OCI-LY7 (cell line): ENCODE measurements around the gene UBR2. TPM values are rescaled to one million over a fixed set of nuclear protein-coding genes. Genes with fewer than 3 reads are reported as not detected.

Experiments used
- BruUV-seq: library from RNA; stranded (reverse); fragments of 400-500 nt; replicated peaks from 2 replicates; lab custom pipeline; 2021; lab: Mats Ljungman, UMichigan
- CTCF ChIA-PET: fragments of 300-600 bp; sonication (Branson Sonifier 250); formaldehyde crosslinking; loops from one replicate; lab custom pipeline; 2022; ENCODE audit warnings: antibody characterized with exemption; ENCODE audit not compliant: unreplicated experiment; lab: Charles Lee
- POLR2A ChIA-PET: fragments of 300-600 bp; sonication (Branson Sonifier 250); formaldehyde crosslinking; loops from one replicate; lab custom pipeline; 2022; ENCODE audit warnings: antibody characterized with exemption; lab: Charles Lee
- DNase-seq: peaks from one replicate; pipeline ENCODE4 v3.0.0-alpha.2; 2015; ENCODE audit warnings: low spot score
- H2AFZ ChIP-seq: fragments of 200-600 bp; sonication (generic), shearing (Covaris generic); 2 replicates; pipeline ENCODE4 v1.6.1; 2014; ENCODE audit warnings: mild to moderate bottlenecking, antibody characterized with exemption, low read length, moderate library complexity
- H3K27ac ChIP-seq: fragments of 200-600 bp; sonication (generic); 2 replicates; pipeline ENCODE4 v1.5.1; 2014; ENCODE audit warnings: mixed run types, low read depth, mild to moderate bottlenecking, moderate library complexity, low read length, inconsistent platforms; ENCODE audit not compliant: poor library complexity, severe bottlenecking
- H3K36me3 ChIP-seq: fragments of 200-600 bp; sonication (generic); 2 replicates; pipeline ENCODE4 v1.6.1; 2014; ENCODE audit warnings: mild to moderate bottlenecking, antibody characterized with exemption, low read length, moderate library complexity, mixed read lengths; ENCODE audit not compliant: insufficient read depth
- H3K4me1 ChIP-seq: fragments of 200-600 bp; sonication (generic); 2 replicates; pipeline ENCODE4 v1.5.1; 2014; ENCODE audit warnings: mild to moderate bottlenecking, low read length; ENCODE audit not compliant: insufficient read depth, poor library complexity, severe bottlenecking
- H3K4me2 ChIP-seq: fragments of 200-600 bp; sonication (generic); 2 replicates; pipeline ENCODE4 v1.6.1; 2014; ENCODE audit warnings: mild to moderate bottlenecking, low read length
- H3K4me3 ChIP-seq: fragments of 200-600 bp; sonication (generic); 2 replicates; pipeline ENCODE4 v1.5.1; 2014; ENCODE audit warnings: mild to moderate bottlenecking, low read depth, low read length; ENCODE audit not compliant: poor library complexity, severe bottlenecking
- H3K79me2 ChIP-seq: fragments of 200-600 bp; sonication (generic); 2 replicates; pipeline ENCODE4 v1.6.1; 2016; ENCODE audit warnings: low read depth, mild to moderate bottlenecking, low read length, moderate library complexity, mixed read lengths; ENCODE audit not compliant: insufficient read depth
- H3K9me2 ChIP-seq: fragments of 200-600 bp; sonication (generic); 2 replicates; pipeline ENCODE4 v1.6.1; 2016; ENCODE audit warnings: mild to moderate bottlenecking, low read length, mixed read lengths; ENCODE audit not compliant: insufficient read depth
- H3K9me3 ChIP-seq: fragments of 200-600 bp; sonication (generic); 2 replicates; pipeline ENCODE4 v1.6.1; 2014; ENCODE audit warnings: mild to moderate bottlenecking, mixed run types, low read length, mixed read lengths
- H4K20me1 ChIP-seq: fragments of 200-600 bp; sonication (generic); 2 replicates; pipeline ENCODE4 v1.6.1; 2014; ENCODE audit warnings: mild to moderate bottlenecking, antibody characterized with exemption, low read length, moderate library complexity, mixed read lengths; ENCODE audit not compliant: insufficient read depth
- EZH2phosphoT487 ChIP-seq: fragments of 200-600 bp; sonication (generic); IDR thresholded peaks from 2 replicates; pipeline ENCODE4 v1.6.1; 2018; ENCODE audit warnings: low read depth, borderline replicate concordance, mild to moderate bottlenecking, mixed run types, antibody characterized with exemption, low read length, moderate library complexity, mixed read lengths
- intact Hi-C: fragments of 100-400 bp; cut with micrococcal nuclease; formaldehyde crosslinking; loops from one replicate; pipeline ENCODE4 v1.10.0; 2022; ENCODE audit not compliant: unreplicated experiment
- small RNA-seq: library from RNA; depleted of rRNA; stranded (forward); fragments of <200 nt; gene quantifications from one replicate; pipeline ENCODE3, GENCODE V24; 2014
- total RNA-seq, 2 experiments: library from RNA; depleted of rRNA in 1 of 2; stranded (reverse); fragments of >200 nt in 1 of 2; shearing (Covaris generic) in 1 of 2; gene quantifications; 2 replicates each; pipeline ENCODE4 v1.2.3, GENCODE V29; 2014 to 2022
- TF ChIP-seq, protein P1 (sequence below): fragments of 200-600 bp; sonication (generic); conservative IDR thresholded peaks from 2 replicates; pipeline ENCODE4 v1.5.1; 2014; ENCODE audit warnings: mild to moderate bottlenecking, antibody characterized with exemption, low read length, moderate library complexity, mixed read lengths

Gene UBR2
- total RNA-seq, 2 experiments from 2014 or later: 17.1 to 26.7 TPM

DNA sequence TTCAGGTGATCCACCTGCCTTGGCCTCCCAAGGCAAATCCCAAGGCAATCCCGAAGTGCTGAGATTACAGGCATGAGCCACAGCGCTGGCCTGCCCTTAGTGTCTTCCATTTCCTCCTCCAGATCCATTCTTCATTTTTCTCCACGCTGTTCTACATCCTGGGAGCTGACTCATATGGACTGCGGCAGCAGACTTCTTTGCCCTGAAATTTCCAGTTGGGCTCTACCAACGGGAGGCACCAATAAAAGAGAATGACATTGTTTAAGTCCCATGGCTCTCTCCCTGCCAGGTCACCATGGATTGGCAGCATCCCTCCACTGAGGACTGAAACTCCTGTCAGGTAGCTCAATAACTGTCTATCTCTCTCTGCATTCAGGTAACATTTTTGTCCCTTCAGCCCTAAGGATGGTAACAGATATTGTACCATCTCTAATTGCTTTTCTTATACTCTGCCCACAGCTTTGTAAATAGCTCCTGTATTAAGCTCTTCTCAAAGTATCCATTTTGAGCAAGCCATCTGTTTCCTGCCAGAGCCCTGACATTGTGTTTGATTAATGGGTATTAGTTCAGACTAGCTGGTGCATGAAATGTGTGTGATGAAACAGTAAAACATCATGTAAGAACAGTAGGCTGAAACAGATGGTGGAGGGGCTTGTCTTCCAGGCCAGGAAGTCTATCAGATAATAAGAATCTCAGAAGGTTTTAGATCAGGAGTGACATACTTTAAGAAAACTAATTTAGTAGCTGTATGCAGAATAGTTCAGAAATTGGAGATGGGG is 178.5 kb downstream of the UBR2 start:
- Histone ChIP-seq H3K4me1 (peaks cover 46% of the 10 kb centered on the region), H4K20me1 (peaks cover 9% of the 10 kb centered on the region; the same call in 1 of the 2 replicates), H3K4me2 (peak overlapping the region; percentile 75), H3K36me3 (peaks cover 20% of the 10 kb centered on the region), H3K4me3 (peak overlapping the region; percentile 82), H3K9me2 (no peaks in the 10 kb centered on the region), H3K27ac (peak overlapping the region; percentile 95), H3K79me2 (peaks cover 48% of the 10 kb centered on the region), H3K9me3 (no peaks in the 10 kb centered on the region), H2AFZ (no peak overlapping the region)
- no TSS peak for BruUV-seq
- TF ChIP-seq, protein P1, sequence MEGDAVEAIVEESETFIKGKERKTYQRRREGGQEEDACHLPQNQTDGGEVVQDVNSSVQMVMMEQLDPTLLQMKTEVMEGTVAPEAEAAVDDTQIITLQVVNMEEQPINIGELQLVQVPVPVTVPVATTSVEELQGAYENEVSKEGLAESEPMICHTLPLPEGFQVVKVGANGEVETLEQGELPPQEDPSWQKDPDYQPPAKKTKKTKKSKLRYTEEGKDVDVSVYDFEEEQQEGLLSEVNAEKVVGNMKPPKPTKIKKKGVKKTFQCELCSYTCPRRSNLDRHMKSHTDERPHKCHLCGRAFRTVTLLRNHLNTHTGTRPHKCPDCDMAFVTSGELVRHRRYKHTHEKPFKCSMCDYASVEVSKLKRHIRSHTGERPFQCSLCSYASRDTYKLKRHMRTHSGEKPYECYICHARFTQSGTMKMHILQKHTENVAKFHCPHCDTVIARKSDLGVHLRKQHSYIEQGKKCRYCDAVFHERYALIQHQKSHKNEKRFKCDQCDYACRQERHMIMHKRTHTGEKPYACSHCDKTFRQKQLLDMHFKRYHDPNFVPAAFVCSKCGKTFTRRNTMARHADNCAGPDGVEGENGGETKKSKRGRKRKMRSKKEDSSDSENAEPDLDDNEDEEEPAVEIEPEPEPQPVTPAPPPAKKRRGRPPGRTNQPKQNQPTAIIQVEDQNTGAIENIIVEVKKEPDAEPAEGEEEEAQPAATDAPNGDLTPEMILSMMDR: no peak
- no peak for TF ChIP-seq EZH2phosphoT487
- intact Hi-C loops: loop anchor here (10.0 kb wide), 2 partner anchors 718 to 1018 kb away; no protein-coding TSS in a partner anchor
- ChIA-PET POLR2A (interaction anchor here (0.7 to 14.2 kb wide), 10 partner anchors 7 to 291 kb away, joined by 3 to 494 read pairs (median 4); partner anchors contain the start of gene BICRAL), CTCF (interaction anchor here (1.0 to 1.3 kb wide), 3 partner anchors 16 to 33 kb away, joined by 3 to 6 read pairs (median 3); no protein-coding TSS in a partner anchor)
- DNase-seq: peak; percentile 93

Small RNA genes lying within 50 kb of the gene (small RNA-seq; reads per million reads assigned to genes)
- gene RNU6-890P: not detected

Other genes with a start within 250 kb of the UBR2 start
- 4.6 and 5.7 TPM in 2 replicates for gene TRERF1, start 112.1 kb upstream of the UBR2 start, total RNA-seq (2014; rRNA removed; shearing (Covaris generic))
- 12.2 and 12.9 TPM in 2 replicates for gene TRERF1, start 112.1 kb upstream of the UBR2 start, total RNA-seq (2022)
- gene PRPH2, start 158.6 kb downstream of the UBR2 start, total RNA-seq (2014; rRNA removed; shearing (Covaris generic)): not detected in 2 replicates
- not detected in 2 replicates for gene PRPH2, start 158.6 kb downstream of the UBR2 start, total RNA-seq (2022)
- gene TBCC, start 182.1 kb downstream of the UBR2 start, total RNA-seq (2014; rRNA removed; shearing (Covaris generic)): 118 and 136 TPM in 2 replicates
- 69.2 and 78.0 TPM in 2 replicates for gene TBCC, start 182.1 kb downstream of the UBR2 start, total RNA-seq (2022)
- gene BICRAL, start 218.0 kb downstream of the UBR2 start, total RNA-seq (2014; rRNA removed; shearing (Covaris generic)): 8.0 and 10.3 TPM in 2 replicates
- gene BICRAL, start 218.0 kb downstream of the UBR2 start, total RNA-seq (2022): 25.7 and 27.8 TPM in 2 replicates